GM21786 (cell line): Measurements from ENCODE around the gene RHCE.
"Not testable (repeated sequence)": the region's sequence is repeated elsewhere in the genome, so short reads cannot be mapped to it uniquely, and the experiment has no call there.

Source experiments
- ATAC-seq: cut with Tn5 transposase; IDR thresholded peaks from one replicate; pipeline ENCODE4 v1.9.1; 2021; ENCODE audit not compliant: unreplicated experiment

The RHCE gene

GRCh38 chr1:25349606-25350005 is 71.0 kb downstream of the RHCE start:
- ATAC-seq = no peak

DNA sequence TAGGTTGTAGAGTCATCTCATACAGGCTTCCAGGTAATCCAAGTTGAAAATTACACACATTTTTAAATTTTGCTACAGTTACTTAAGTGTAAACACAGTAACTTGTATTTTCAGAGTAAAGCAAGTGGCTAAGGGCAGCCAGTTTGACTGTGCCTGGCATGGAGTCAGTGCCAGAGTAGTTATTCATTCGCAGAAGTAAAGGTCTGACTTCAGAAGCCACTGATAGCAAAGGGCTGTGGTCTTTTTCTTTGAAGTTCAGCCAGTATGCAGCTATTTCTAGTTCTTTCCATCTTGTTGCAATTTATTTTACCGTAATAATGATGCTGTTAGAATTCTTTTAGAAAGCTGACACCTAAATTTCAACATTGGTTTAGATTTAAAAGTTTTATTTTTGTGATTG is 73.1 kb downstream of the RHCE start:
- no peak for ATAC-seq

DNA sequence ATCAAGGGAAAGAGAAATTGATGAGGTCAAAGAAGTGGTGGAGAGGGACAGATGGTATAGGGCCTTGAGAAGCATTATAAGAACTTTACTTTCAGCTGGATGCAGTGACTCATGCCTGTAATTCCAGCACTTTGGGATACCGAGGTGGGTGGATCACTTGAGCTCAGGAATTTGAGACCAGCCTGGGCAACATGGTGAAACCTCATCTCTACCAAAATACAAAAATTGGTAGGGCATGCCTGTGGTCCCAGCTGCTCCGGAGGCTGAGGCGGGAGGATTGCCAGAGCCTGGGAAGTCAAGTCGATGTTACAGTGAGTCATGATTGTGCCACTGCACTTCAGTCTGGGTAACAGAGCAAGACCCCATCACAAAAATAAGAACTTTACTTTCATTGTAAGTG is 76.8 kb downstream of the RHCE start:
- ATAC-seq = no peak

DNA sequence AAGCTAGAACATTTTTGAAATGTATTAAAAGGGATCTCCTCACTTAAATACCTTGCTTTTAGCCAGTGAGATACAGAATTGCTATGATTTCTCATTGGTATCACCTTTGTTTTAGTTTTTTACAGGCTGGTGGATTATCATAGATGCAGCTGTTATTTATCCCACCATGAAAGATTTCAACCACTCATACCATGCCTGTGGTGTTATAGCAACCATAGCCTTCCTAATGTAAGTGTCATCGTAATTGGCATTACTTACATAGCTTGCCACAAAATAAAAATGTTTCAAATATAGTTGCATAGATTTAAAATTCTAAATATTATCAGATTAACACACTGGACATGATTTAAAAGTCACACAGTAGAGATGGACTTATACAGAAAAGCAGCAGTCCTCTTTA is 77.8 kb downstream of the RHCE start:
- no peak for ATAC-seq

- ATAC-seq = no peak
Observed at GRCh38 chr1:25341746-25342145, 78.9 kb downstream of the RHCE start.

DNA sequence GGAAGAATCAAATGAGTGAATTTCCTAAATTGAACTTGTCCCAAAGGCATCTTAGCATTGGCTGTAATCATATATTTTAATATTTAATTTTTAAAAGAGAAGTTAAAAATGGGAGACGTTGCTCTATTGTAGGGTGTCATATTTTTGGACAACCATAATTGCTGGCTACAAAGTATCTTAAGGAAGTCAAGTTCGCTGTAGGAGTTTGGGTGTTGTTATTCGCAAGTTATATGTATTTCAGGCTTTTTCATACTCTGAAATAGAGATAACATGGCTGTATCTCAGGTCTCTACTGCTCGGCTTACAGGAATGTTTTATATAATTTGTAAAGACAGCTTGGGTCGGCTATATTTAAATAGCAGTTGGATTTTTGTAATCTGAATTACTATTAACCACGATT is 81.6 kb downstream of the RHCE start:
- no peak for ATAC-seq

- ATAC-seq = peak; percentile 57
Observed at GRCh38 chr1:25338188-25338981, 82.2 kb downstream of the RHCE start, which contains the start of gene TMEM50A. Gene TMEM50A (plus strand): TSS chr1:25338334. CDS start chr1:25340487, 2,153 bp downstream.

DNA sequence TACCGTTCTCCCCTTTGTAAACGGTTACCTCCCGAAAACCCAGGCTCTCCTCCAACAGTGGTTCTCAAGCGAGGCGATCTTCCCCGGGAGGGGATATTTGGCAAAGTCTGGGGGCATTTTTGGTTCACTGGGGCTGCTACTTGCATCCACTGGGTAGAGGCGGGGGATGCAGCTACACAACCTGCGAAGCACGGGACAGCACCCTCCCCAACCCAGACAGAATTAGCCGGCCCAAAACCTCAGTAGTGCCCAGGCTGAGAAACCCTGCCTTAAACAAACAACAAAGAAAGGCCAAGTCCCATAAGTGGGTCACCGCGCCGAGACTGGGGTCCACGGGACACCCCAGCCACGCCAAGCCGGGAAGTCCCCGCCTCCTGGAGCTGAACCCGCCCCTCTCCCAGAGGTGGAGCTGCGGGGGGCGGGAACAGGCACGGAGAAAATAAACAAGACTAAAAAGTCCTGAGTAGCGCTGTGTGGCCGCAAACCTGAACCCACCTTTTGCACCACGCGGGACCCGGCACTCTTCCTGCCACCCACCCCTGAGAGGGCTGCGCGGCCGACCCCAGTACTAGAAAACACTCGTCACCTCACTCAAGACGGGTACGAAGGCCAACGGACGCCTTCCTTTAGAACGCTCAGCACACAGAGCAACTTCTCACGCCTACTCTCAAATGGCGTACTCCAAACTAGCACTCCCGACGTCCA is 83.0 kb downstream of the RHCE start:
- ATAC-seq = peak; percentile 29

GRCh38 chr1:25336922-25337354 is 83.7 kb downstream of the RHCE start:
- not testable (repeated sequence) for ATAC-seq

DNA sequence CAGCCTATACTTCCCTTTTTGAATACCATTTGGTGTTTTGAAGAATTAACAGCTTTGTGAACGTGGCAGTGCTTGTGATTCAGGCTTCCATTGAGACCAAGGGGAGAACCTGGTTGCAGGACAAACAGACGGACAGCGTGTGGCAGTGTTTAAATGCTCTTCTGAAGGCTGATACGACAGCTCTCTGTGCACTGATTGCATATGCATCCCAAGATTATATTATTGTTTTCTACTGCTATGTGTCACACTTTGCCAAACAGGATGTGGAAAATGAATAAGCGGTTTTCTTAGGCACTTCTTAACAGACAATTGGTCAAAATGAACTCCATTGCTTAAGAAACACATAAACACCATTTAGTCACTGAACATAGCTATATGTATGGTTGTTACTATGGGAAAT is 90.7 kb downstream of the RHCE start:
- not testable (repeated sequence) for ATAC-seq

DNA sequence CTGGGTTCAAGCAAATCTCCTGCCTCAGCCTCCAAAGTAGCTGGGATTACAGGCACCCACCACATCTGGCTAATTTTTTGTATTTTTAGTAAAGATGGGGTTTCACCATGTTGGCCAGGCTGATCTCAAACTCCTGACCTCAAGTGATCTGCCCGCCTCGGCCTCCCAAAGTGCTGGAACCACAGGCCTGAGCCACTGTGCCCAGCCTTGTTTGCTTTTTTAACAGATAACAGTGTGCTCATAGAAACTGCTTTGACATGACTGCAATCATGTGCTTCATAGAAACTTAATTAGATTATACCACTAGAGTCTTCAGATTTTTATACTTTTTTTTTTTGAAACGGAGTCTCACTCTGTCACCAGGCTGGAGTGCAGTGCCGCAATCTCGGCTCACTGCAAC is 91.3 kb downstream of the RHCE start:
- ATAC-seq = not testable (repeated sequence)

GRCh38 chr1:25328791-25329185 is 91.8 kb downstream of the RHCE start:
- ATAC-seq = not testable (repeated sequence)

GRCh38 chr1:25327864-25328790 is 92.5 kb downstream of the RHCE start:
- not testable (repeated sequence) for ATAC-seq

DNA sequence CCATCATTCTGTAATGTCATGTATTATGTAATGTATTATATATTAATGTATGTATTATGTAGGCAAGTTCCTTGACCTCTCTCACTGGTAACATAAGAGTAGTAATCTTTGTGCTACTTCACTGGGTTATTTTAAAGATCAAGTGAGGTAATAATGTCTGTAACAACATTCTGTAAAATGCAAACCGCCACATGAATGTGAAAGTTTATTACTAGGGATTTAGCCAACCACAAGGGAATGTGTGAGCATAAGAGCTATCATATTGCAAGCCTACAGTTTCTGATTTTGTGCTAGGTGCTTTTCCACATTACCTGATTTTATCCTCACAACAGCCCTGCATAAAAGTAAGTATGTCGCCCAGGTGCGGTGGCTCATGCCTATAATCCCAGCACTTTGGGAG is 96.2 kb downstream of the RHCE start:
- ATAC-seq = not testable (repeated sequence)

- not testable (repeated sequence) for ATAC-seq
Observed at GRCh38 chr1:25322127-25322526, 98.5 kb downstream of the RHCE start.

- not testable (repeated sequence) for ATAC-seq
Observed at GRCh38 chr1:25320314-25320938, 100.2 kb downstream of the RHCE start.

- not testable (repeated sequence) for ATAC-seq
Observed at GRCh38 chr1:25312806-25313470, 107.7 kb downstream of the RHCE start.
